HepG2 (cell line): ENCODE measurements around the gene ASB7. TPM values are rescaled to one million over a fixed set of nuclear protein-coding genes. Genes with fewer than 3 reads are reported as not detected.

ENCODE experiments used
- ATAC-seq: fragments of 200-7000 bp; cut with Tn5 transposase; 3 replicates; pipeline ENCODE4 v1.9.1; 2020; ENCODE audit warnings: mild to moderate bottlenecking, moderate library complexity
- BruUV-seq: library from RNA; stranded (reverse); fragments of 400-500 nt; replicated peaks from 2 replicates; lab custom pipeline; 2021; lab: Mats Ljungman, UMichigan
- CTCF ChIA-PET: fragments of 300-600 bp; formaldehyde crosslinking; extraction: SDS; loops from one replicate; lab custom pipeline; 2021; ENCODE audit warnings: low total read pairs, inconsistent platforms, low intra/inter-chr PET ratio; lab: Yijun Ruan, JAX
- POLR2A ChIA-PET: fragments of 350-600 bp; sonication (Branson Sonifier 250); formaldehyde crosslinking; loops from one replicate; lab custom pipeline; 2020; ENCODE audit warnings: antibody characterized with exemption, inconsistent platforms; lab: Yijun Ruan, JAX
- DNase-seq: peaks from one replicate; pipeline ENCODE4 v3.0.0-alpha.2; 2015; ENCODE audit warnings: low spot score
- FAIRE-seq: peaks from 3 replicates; lab custom pipeline; 2011; peaks lifted over from hg19 to GRCh38; lab: Jason Lieb, UNC
- H2AFZ ChIP-seq: one replicate; pipeline ENCODE4 v1.6.1; 2011; ENCODE audit warnings: low read length, inconsistent platforms
- H3K27ac ChIP-seq: fragments of 300-600 bp; 3 replicates; pipeline ENCODE4 v1.8.0; 2011; ENCODE audit warnings: mixed run types, mild to moderate bottlenecking, mixed read lengths, low read length, inconsistent platforms; ENCODE audit not compliant: insufficient read depth; ENCODE audit errors: extremely low read length
- H3K27me3 ChIP-seq, 2 experiments: fragments of 200-600 bp in 1 of 2; 2 replicates in 1 of 2; 3 replicates in 1 of 2; pipeline versions ENCODE4 v1.6.0 to v1.8.0; 2011; ENCODE audit warnings: low read length in 2 of 2, mild to moderate bottlenecking in 2 of 2, moderate library complexity in 2 of 2, inconsistent platforms in 1 of 2; ENCODE audit not compliant: insufficient read depth in 2 of 2, control insufficient read depth in 1 of 2
- H3K36me3 ChIP-seq, 2 experiments: fragments of 200-600 bp in 1 of 2; replicated peaks in 1 of 2; 2 replicates in 1 of 2; 3 replicates in 1 of 2; pipeline versions ENCODE4 v1.5.1 to v1.8.0; 2011; ENCODE audit warnings: low read length in 2 of 2, inconsistent platforms in 1 of 2; ENCODE audit not compliant: insufficient read depth in 2 of 2, control insufficient read depth in 1 of 2
- H3K4me1 ChIP-seq: 2 replicates; pipeline ENCODE4 v1.5.1; 2012; ENCODE audit warnings: low read length, inconsistent platforms; ENCODE audit not compliant: insufficient read depth
- H3K4me2 ChIP-seq: 2 replicates; pipeline ENCODE4 v1.6.0; 2011; ENCODE audit warnings: low read depth, low read length, inconsistent platforms
- H3K4me3 ChIP-seq, 3 experiments: fragments of 200-600 bp in 1 of 3; sonication (generic), shearing (Covaris generic) in 1 of 3; replicated peaks in 1 of 3; 2 replicates each; pipeline ENCODE4 v1.5.1; 2011 to 2016; ENCODE audit warnings: low read length in 3 of 3, inconsistent platforms in 2 of 3, low read depth in 2 of 3, mild to moderate bottlenecking in 2 of 3, control low read depth in 1 of 3, mixed read lengths in 1 of 3; ENCODE audit not compliant: insufficient read depth in 1 of 3
- H3K79me2 ChIP-seq: one replicate; pipeline ENCODE4 v1.6.1; 2011; ENCODE audit warnings: low read length, inconsistent platforms; ENCODE audit not compliant: insufficient read depth
- H3K9ac ChIP-seq: 2 replicates; pipeline ENCODE4 v1.6.0; 2011; ENCODE audit warnings: mild to moderate bottlenecking, low read depth, low read length, inconsistent platforms; ENCODE audit not compliant: insufficient read depth
- H3K9me3 ChIP-seq: 2 replicates; pipeline ENCODE4 v1.5.1; 2012; ENCODE audit warnings: mild to moderate bottlenecking, low read length
- H4K20me1 ChIP-seq: 2 replicates; pipeline ENCODE4 v1.6.0; 2011; ENCODE audit warnings: inconsistent platforms, mild to moderate bottlenecking, low read length, moderate library complexity; ENCODE audit not compliant: insufficient read depth
- E2F1 ChIP-seq: sonication (generic); formaldehyde crosslinking; IDR thresholded peaks from 2 replicates; pipeline ENCODE4 v1.5.0; 2020; ENCODE audit warnings: missing genetic modification reagents
- HNF1B ChIP-seq: sonication (generic); formaldehyde crosslinking; IDR thresholded peaks from 2 replicates; pipeline ENCODE4 v1.5.1; 2020; ENCODE audit warnings: mild to moderate bottlenecking, moderate library complexity, missing genetic modification reagents
- ISX ChIP-seq: sonication (generic); formaldehyde crosslinking; conservative IDR thresholded peaks from 2 replicates; pipeline ENCODE4 v1.5.0; 2020; ENCODE audit warnings: missing genetic modification reagents
- MXD3 ChIP-seq: IDR thresholded peaks from 2 replicates; pipeline ENCODE4 v1.6.1; 2016; ENCODE audit warnings: mild to moderate bottlenecking, missing biosample characterization, missing genetic modification reagents
- NCOA2 ChIP-seq: sonication (generic); formaldehyde crosslinking; IDR thresholded peaks from 2 replicates; pipeline ENCODE4 v1.8.0; 2022; ENCODE audit warnings: inconsistent platforms
- NRL ChIP-seq: sonication (generic); formaldehyde crosslinking; IDR thresholded peaks from 2 replicates; pipeline ENCODE4 v1.5.0; 2020; ENCODE audit warnings: missing genetic modification reagents, mild to moderate bottlenecking, moderate library complexity, borderline replicate concordance
- ONECUT2 ChIP-seq: sonication (generic); formaldehyde crosslinking; IDR thresholded peaks from 2 replicates; pipeline ENCODE4 v1.4.0; 2020; ENCODE audit warnings: missing genetic modification reagents
- SALL1 ChIP-seq: sonication (generic); formaldehyde crosslinking; IDR thresholded peaks from 2 replicates; pipeline ENCODE4 v1.8.0; 2022; ENCODE audit warnings: mild to moderate bottlenecking, missing genetic modification reagents
- TP53 ChIP-seq: sonication (generic); formaldehyde crosslinking; conservative IDR thresholded peaks from 2 replicates; pipeline ENCODE4 v1.4.0; 2020; ENCODE audit warnings: missing genetic modification reagents
- ZBTB43 ChIP-seq: sonication (generic); formaldehyde crosslinking; conservative IDR thresholded peaks from 2 replicates; pipeline ENCODE4 v1.4.0; 2020; ENCODE audit warnings: missing genetic modification reagents
- ZNF280D ChIP-seq: sonication (generic); formaldehyde crosslinking; IDR thresholded peaks from 2 replicates; pipeline ENCODE4 v1.5.1; 2020; ENCODE audit warnings: mild to moderate bottlenecking, missing genetic modification reagents
- ZNF549 ChIP-seq: sonication (generic); formaldehyde crosslinking; IDR thresholded peaks from 2 replicates; pipeline ENCODE4 v1.5.0; 2020; ENCODE audit warnings: missing genetic modification reagents
- ZNF552 ChIP-seq: sonication (generic); formaldehyde crosslinking; IDR thresholded peaks from 2 replicates; pipeline ENCODE4 v1.9.0; 2022; ENCODE audit warnings: missing genetic modification reagents, mild to moderate bottlenecking, borderline replicate concordance
- ZNF605 ChIP-seq: sonication (generic); formaldehyde crosslinking; IDR thresholded peaks from 2 replicates; pipeline ENCODE4 v1.8.0; 2022; ENCODE audit warnings: mild to moderate bottlenecking, missing genetic modification reagents
- ZNF780A ChIP-seq: sonication (generic); formaldehyde crosslinking; IDR thresholded peaks from 2 replicates; pipeline ENCODE4 v1.8.0; 2022; ENCODE audit warnings: mild to moderate bottlenecking, missing genetic modification reagents, moderate library complexity
- WGBS: methylation state at CpG from one replicate; pipeline ENCODE4 v1.1.6; 2017; ENCODE audit warnings: low lambda C conversion rate; 5-methylcytosine and 5-hydroxymethylcytosine counted together
- in situ Hi-C: cut with HindIII; loops from 2 replicates; pipeline ENCODE4 v1.10.0; 2017; ENCODE audit warnings: low pct_unique_long_range_greater_than_20kb; ENCODE audit not compliant: extremely low pct_ligation_motif_present
- intact Hi-C: fragments of 100-400 bp; cut with micrococcal nuclease; formaldehyde crosslinking; loops from one replicate; pipeline ENCODE4 v1.10.0; 2022; ENCODE audit not compliant: unreplicated experiment
- polyA plus RNA-seq, 8 experiments: library from polyadenylated mRNA; depleted of rRNA in 3 of 8; stranded (reverse) in 7 of 8; unstranded in 1 of 8; fragments of >200 nt; fragmentation: Illumina TruSeq in 4 of 8; extraction: Trizol in 4 of 8; gene quantifications; 2 replicates each; pipeline versions ENCODE4 v1.2.1 to v1.2.3, GENCODE V29; 2011 to 2016; ENCODE audit warnings: low read depth in 4 of 8, missing spikeins in 1 of 8, mixed read lengths in 1 of 8; ENCODE audit not compliant: insufficient read depth in 1 of 8
- total RNA-seq, 5 experiments: library from RNA; depleted of rRNA; stranded (reverse); fragments of >200 nt; fragmentation: Illumina TruSeq; extraction: Trizol; gene quantifications; 2 replicates each; pipeline ENCODE4 v1.2.3, GENCODE V29; 2016; ENCODE audit warnings: low read depth in 1 of 5

The ASB7 gene
- total and polyA plus RNA-seq, 2 of the 13 experiments (the other 11 are each of a cell fraction or from before 2014, with no cell fraction given): 7.7 to 12.1 TPM

DNA sequence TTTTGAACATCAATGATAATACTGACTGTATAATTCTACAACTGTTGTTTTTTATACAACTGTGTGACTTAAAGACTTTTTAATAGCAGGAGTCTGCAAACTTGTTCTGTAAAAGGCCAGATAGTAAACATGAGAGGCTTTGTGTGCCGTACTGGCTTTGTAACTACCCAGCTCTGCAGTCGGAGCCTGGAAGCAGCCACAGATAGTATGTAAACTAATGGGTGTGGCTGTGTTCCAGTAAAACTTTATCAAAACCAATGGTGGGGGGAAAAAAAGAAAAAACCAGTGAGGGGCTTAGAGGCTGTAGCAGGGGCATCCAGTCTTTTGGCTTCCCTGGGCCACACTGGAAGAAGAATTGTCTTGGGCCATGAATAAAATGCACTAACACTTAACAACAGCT lies 11.9 kb downstream of the ASB7 start:
- H3K9me3 ChIP-seq: no peaks in the 10 kb centered on the region
- H3K27me3 ChIP-seq: no peaks in the 10 kb centered on the region; a peak in 1 of 5 replicates
- FAIRE-seq: no peak
- POLR2A ChIA-PET: no interaction called here
- H4K20me1 ChIP-seq: no peaks in the 10 kb centered on the region
- no peak overlapping the region for H3K9ac ChIP-seq
- intact Hi-C loops: no loop called here
- no peak for DNase-seq
- no peak overlapping the region for H3K27ac ChIP-seq
- peaks cover 8 to 69% of the 10 kb centered on the region in 2 experiments; a peak in 4 of 5 replicates for H3K36me3 ChIP-seq
- TF ChIP-seq TP53 (CRISPR knock-in tag) (no peak), ZBTB43 (CRISPR knock-in tag) (no peak), ZNF280D (CRISPR knock-in tag) (no peak), ISX (CRISPR knock-in tag) (no peak), ZNF552 (CRISPR knock-in tag) (no peak), SALL1 (no peak), ZNF780A (no peak), ZNF605 (no peak), E2F1 (no peak), NCOA2 (CRISPR knock-in tag) (no peak), NRL (no peak), MXD3 (CRISPR knock-in tag) (no peak), ONECUT2 (CRISPR knock-in tag) (no peak), HNF1B (CRISPR knock-in tag) (no peak), ZNF549 (CRISPR knock-in tag) (no peak)
- CTCF ChIA-PET: no interaction called here
- no TSS peak for BruUV-seq
- H3K4me2 ChIP-seq: no peak overlapping the region
- in situ Hi-C loops: no loop called here
- H3K79me2 ChIP-seq: peaks cover 4% of the 10 kb centered on the region
- H3K4me1 ChIP-seq: no peaks in the 10 kb centered on the region
- H2AFZ ChIP-seq: no peak overlapping the region
- ATAC-seq: no peak
- H3K4me3 ChIP-seq: no peak overlapping the region
- 100% methylated on average over 2 of the region's 2 CpGs for WGBS
